Cardiac muscle cell (in vitro differentiated cells and primary cell): Measurements from ENCODE around the gene MCC. TPM values are rescaled to one million over a fixed set of nuclear protein-coding genes. Genes with fewer than 3 reads are reported as not detected.

ENCODE experiments used
- DNase-seq, 2 donors: peaks; one replicate each; pipeline versions ENCODE4 v3.0.0 to v3.0.0-alpha.2; 2010 to 2017; ENCODE audit warnings: low read depth in 1 of 2, low spot score in 1 of 2
- H3K27ac ChIP-seq: fragments of 200-600 bp; sonication (generic); 2 replicates; pipeline ENCODE4 v1.5.1; 2016
- H3K27me3 ChIP-seq: fragments of 200-600 bp; sonication (generic); 2 replicates; pipeline ENCODE4 v1.6.0; 2016; ENCODE audit warnings: control low read depth
- H3K36me3 ChIP-seq: fragments of 200-600 bp; sonication (generic); 2 replicates; pipeline ENCODE4 v1.5.1; 2016; ENCODE audit warnings: control low read depth
- H3K4me1 ChIP-seq: fragments of 200-600 bp; sonication (generic); 2 replicates; pipeline ENCODE4 v1.8.1; 2017; ENCODE audit warnings: low read depth, mild to moderate bottlenecking, mixed run types
- H3K4me3 ChIP-seq: fragments of 200-600 bp; sonication (generic); 2 replicates; pipeline ENCODE4 v1.5.1; 2016; ENCODE audit warnings: mild to moderate bottlenecking
- H3K9me3 ChIP-seq: fragments of 200-600 bp; sonication (generic); 2 replicates; pipeline ENCODE4 v1.5.1; 2017; ENCODE audit warnings: low read depth, mild to moderate bottlenecking, control low read depth
- CTCF ChIP-seq: IDR thresholded peaks from 2 replicates; pipeline ENCODE4 v1.5.1; 2012; ENCODE audit warnings: low read depth, mild to moderate bottlenecking, low read length
- polyA plus RNA-seq: library from polyadenylated mRNA; unstranded; fragments of >200 nt; fragmentation: Nextera tagmentation; extraction: Ambion mirVana; gene quantifications from 2 replicates; pipeline ENCODE4 v1.2.1, GENCODE V29; 2016
- total RNA-seq: library from RNA; depleted of rRNA; stranded (reverse); fragments of >200 nt; gene quantifications from 2 replicates; pipeline ENCODE4 v1.2.3, GENCODE V29; 2016

Gene MCC
- total and polyA plus RNA-seq, 2 experiments from 2014 or later: 37.8 to 137 TPM

- H3K4me3 ChIP-seq: no peak overlapping the region
- DNase-seq: no peak
- H3K9me3 ChIP-seq: no peaks in the 10 kb centered on the region
- H3K27ac ChIP-seq: no peak overlapping the region
- H3K4me1 ChIP-seq: peaks cover 14% of the 10 kb centered on the region
- no peaks in the 10 kb centered on the region for H3K36me3 ChIP-seq
- TF ChIP-seq CTCF: no peak
- H3K27me3 ChIP-seq: no peaks in the 10 kb centered on the region
These were observed 167.9 kb downstream of the MCC start for GRCh38 chr5:113320273-113320780.

GRCh38 chr5:113319256-113320053 lies 168.8 kb downstream of the MCC start:
- Histone ChIP-seq H3K9me3 (no peaks in the 10 kb centered on the region), H3K36me3 (no peaks in the 10 kb centered on the region), H3K27ac (no peak overlapping the region), H3K27me3 (no peaks in the 10 kb centered on the region), H3K4me1 (peaks cover 14% of the 10 kb centered on the region), H3K4me3 (no peak overlapping the region)
- TF ChIP-seq CTCF: no peak
- no peak for DNase-seq

GRCh38 chr5:113317636-113318035 lies 170.6 kb downstream of the MCC start:
- no peaks in the 10 kb centered on the region for H3K36me3 ChIP-seq
- H3K27ac ChIP-seq: no peak overlapping the region
- no peaks in the 10 kb centered on the region for H3K9me3 ChIP-seq
- H3K27me3 ChIP-seq: no peaks in the 10 kb centered on the region
- H3K4me3 ChIP-seq: no peak overlapping the region
- TF ChIP-seq CTCF: no peak
- no peak for DNase-seq
- H3K4me1 ChIP-seq: peaks cover 14% of the 10 kb centered on the region

GRCh38 chr5:113311301-113311700 lies 177.0 kb downstream of the MCC start:
- Histone ChIP-seq H3K4me3 (no peak overlapping the region), H3K27ac (no peak overlapping the region), H3K36me3 (no peaks in the 10 kb centered on the region), H3K27me3 (no peaks in the 10 kb centered on the region), H3K4me1 (no peaks in the 10 kb centered on the region), H3K9me3 (no peaks in the 10 kb centered on the region)
- TF ChIP-seq CTCF: no peak
- peak in 1 of 2 donors; percentile 21 for DNase-seq

GRCh38 chr5:113302120-113302519 lies 186.1 kb downstream of the MCC start:
- DNase-seq: no peak
- no peaks in the 10 kb centered on the region for H3K27me3 ChIP-seq
- H3K36me3 ChIP-seq: no peaks in the 10 kb centered on the region
- no peak overlapping the region for H3K27ac ChIP-seq
- H3K9me3 ChIP-seq: no peaks in the 10 kb centered on the region
- H3K4me3 ChIP-seq: no peak overlapping the region
- TF ChIP-seq CTCF: no peak
- H3K4me1 ChIP-seq: no peaks in the 10 kb centered on the region
